GM21529 (cell line): ENCODE measurements around the gene MYO15A.

Experiments
- ATAC-seq: cut with Tn5 transposase; IDR thresholded peaks from one replicate; pipeline ENCODE4 v1.9.1; 2021; ENCODE audit not compliant: unreplicated experiment

Gene MYO15A

DNA sequence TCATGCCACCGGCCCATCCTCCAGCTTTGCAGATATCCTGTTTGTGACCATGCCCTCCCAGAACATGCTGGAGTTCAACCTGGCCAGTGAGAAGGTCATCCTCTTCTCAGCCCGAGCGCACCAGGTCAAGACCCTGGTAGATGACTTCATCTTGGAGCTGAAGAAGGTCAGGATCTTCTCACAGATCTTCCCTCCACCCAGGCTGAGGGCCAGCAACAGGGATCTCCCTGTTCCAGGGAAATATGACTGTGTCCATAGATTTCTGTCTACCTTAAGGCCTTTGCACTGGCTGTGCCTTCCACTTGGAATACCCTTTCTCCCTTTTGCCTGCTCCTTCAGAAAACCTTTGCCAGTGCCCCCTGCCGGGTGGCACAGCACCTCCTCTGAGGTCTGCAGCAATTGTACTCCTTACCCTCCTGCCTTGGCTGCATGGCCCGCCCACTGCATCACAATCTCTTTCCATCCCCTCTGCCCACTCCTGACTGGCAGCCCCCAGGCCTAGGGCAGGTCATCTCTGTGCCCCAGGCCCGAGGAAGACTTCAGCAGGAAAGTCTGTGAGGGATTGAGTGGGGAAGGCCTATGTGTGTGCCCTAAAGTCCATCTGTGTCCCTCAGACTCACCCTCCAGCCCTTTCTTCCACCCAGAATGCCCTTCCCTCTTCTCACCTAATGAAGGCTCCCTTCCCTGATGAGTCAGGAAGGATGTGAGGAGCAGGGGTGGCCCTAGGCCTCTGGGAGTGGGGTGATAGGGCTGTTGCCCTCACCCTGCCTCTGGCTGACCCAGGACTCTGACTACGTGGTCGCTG is 47.8 kb downstream of the MYO15A start:
- ATAC-seq, result no peak

DNA sequence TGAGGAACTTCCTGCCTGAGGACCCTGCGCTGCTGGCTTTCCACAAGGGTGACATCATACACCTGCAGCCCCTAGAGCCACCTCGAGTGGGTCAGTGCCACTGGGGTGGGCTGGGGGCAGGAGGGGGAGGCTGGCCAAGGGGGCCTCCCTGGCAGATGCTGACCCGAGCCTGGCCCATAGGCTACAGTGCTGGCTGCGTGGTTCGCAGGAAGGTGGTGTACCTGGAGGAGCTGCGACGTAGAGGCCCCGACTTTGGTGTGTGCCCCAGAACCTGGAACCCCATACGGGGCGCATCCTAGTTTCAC is 48.4 kb downstream of the MYO15A start:
- no peak for ATAC-seq

DNA sequence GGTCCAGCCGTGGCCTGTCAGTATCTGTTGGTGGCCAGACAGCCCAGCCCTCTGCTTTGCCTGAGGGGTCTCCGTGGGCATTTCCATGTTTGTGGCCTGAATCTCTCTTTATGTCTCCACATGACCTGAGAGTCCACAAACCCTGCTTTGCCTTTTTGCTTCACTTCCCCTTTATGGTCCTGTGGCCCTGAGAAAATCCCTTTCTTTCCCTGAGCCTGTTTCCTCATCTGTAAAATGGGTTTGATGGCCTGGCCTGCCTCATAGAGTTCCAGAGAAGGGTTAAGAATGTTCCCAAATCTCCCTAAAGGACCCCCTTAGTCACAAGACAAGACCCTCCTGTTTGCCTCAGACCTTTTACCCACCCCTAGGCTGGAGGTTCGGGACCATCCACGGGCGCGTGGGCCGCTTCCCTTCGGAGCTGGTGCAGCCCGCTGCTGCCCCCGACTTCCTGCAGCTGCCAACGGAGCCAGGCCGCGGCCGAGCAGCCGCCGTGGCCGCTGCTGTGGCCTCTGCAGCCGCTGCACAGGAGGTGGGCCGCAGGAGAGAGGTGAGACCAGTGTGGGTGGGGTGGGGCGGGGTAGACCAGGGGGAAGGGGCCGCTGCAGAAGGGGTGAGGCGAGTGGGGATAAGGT is 48.9 kb downstream of the MYO15A start:
- ATAC-seq, result no peak

DNA sequence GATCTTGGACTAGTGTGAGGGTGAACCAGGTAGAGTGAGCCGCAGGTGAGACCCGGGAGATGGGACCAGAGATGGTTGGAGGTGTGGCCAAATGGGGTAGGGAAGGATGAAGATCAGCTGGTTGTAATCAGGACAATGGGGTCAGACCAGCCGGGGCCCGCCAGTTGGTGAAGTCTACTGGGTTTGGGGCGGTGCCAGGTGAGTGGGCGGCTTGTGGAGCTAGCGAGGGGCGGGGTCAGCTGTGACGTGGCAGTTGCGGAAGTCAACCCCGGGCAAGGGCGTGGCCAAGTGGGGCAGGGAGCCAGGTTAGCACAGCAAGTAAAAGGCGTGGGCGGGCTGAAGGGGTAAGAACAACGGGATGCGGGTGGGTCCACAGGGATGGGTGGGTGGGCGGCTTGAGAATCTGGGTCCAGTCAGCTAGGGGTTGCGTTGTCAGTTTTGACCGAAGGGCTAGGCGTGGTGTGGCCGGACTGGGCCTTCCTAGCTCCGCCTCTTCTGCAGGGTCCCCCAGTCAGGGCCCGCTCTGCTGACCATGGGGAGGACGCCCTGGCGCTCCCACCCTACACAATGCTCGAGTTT is 49.6 kb downstream of the MYO15A start:
- ATAC-seq, result peak; percentile 50

DNA sequence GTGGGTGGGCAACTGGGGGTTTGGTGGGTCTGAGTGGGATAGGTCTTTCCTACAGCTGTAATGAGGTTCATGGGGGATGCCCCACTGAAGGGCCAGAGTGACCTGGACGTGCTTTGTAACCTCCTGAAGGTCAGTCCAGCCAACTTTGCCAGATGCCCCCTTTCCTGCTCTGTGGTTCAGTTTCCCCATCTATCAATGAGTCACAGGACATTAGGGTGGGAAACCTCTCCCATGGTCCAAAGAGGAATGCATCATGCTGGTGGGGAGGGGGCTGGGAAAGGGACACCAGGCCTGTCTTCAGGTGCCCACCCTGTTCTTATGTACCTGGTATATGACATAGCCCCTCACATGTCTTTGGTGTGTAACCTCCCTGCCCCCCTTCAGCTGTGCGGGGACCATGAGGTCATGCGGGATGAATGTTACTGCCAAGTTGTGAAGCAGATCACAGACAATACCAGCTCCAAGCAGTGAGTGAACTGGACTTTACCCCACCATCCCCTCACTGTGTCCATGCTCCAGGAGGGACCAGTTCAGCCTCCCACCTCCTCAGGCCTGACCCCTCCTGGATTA is 51.1 kb downstream of the MYO15A start:
- no peak for ATAC-seq

DNA sequence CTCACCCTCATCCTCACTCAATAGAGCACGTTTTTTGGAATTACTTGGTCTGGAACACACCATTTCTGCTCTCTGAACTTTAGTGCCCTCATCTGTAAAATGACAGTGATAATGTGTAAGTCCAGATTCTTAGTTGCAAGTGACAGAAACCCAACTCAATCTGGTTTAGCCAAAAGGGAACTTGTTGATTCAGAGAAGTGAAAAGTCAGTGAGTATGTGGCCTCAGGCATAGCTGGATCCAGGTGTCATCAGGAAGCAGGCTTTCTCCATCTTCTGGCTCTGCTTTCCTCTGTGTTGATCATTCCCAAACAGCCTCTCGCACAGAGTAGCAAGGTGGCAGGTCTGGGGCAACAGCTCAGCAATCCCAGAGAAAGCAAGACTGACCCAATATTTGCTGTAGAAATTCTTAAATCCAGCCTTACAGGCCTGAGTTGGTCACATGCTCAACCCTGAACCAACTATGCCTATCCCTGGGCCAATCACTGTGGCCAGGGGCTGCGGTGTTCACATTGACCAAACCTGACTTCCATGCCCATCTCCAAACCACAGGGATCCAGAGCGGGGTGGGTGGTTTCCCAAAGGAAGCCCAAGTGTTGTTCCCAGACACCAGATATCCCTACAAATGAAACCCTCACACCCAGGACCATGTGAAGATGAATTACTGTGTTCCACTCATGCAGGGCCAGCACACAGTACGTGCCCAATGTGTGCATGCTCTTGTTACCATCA is 51.7 kb downstream of the MYO15A start:
- no peak for ATAC-seq

DNA sequence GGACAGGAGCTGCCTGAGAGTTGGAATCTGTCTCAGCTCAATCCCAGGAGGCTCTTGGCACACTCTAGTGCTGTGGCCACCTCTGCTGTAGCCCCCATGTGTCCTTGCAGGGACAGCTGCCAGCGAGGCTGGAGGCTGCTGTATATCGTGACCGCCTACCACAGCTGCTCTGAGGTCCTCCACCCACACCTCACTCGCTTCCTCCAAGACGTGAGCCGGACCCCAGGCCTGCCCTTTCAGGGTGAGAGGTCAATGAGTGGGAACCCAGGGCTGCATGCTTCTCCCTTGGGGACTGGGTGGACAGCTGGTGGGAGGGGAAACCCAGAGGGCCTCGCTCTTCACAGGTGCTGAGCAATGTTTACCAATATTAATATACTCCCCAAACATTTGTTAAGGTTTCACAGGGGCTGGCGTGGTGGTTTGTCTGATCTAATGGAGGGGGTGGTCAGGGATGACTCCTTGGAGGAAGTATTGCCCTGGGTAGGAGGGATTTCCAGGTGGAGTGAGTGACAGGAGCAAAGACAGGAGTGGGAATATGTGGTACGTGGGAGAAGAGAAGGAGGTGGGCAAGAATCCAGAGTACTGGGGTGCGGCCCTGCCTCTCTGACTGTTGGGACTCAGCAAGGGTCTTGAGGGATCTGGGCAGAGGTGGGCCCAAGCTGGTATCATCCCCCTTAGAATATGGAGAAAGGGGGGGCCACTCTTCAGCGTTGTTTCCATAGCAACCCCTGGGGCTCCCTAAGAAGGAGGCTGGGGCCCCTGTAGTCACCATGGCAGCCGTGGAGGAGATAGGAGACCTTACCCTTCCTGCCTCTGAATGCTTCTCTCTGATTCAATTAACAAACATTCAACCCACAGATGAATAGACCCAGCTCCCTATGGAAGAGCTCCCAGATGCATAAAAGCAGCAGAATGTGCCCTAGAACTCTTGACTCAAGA is 52.9 kb downstream of the MYO15A start:
- peak; percentile 51 for ATAC-seq

DNA sequence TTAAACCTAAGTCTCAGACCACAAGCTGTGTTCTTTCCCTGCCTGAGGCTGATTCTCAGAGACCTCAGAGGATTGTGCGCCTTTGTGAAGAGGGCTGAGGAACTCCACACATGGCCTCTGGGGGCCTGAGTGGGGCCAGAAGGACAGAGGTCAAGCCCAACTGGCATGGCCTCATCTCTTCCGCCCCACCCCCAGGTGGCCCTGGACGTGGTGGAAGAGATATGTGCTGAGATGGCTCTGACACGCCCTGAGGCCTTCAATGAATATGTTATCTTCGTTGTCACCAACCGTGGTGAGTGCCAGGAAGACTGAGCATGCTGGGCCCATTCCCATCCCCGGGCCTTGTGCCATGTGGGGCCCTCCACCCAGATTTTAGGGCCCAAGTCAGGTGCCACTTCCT is 55.0 kb downstream of the MYO15A start:
- no peak for ATAC-seq

DNA sequence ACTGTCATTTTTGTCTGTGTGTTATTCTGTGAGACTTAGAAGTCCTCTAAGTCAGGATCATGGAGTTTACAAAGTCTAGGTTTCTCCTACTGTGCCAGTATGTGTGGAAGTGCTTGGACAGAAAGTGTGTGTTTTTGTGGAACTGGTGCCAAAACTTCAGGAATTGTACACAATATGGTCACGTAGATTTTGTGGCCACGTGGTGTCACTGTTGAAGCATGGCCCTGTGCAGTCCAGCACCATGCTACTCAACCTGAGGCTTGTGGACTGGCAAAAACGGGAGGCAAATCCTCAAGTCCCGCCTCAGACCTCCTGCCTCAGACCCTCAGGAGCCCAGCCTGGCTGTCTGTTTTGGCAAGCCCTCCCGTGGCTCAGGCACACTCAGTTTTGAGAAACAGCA is 58.3 kb downstream of the MYO15A start:
- ATAC-seq, result no peak

- ATAC-seq, result no peak
These were observed 58.9 kb downstream of the MYO15A start for GRCh38 chr17:18167421-18167820.

DNA sequence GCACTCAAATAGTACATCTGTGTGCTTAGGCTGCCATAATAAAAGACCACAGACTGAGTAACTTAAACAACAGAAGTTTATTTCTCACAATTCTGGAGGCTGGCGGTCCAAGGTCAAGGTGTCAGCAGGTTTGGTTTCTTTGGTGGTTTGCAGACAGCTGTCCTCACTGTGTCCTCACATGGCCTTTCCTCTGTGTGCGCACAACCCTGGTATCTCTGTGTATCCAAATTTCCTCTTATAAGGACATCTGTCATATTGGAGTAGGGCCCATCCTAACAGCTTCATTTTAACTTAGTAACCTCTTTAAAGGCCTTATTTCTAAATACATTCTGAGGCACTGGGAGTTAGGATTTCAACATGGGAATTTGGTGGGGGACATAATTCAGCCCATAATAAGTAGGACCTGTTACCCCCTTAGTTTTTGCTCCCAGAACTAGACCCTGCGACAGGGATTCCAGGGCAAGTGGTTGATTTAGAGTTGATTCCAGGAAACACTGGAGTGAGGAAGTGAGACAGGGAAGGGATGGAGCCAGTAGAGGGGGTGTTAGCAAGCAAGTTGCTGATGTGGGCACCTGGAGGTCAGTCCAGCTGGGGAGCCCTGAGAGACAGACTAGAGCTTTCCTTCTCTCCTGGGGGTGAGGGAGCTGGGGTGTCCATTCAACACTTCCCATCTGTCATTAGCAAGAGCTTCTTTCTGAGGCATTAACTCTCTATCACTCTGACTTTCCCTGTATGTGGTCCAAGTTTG is 64.1 kb downstream of the MYO15A start:
- no peak for ATAC-seq

DNA sequence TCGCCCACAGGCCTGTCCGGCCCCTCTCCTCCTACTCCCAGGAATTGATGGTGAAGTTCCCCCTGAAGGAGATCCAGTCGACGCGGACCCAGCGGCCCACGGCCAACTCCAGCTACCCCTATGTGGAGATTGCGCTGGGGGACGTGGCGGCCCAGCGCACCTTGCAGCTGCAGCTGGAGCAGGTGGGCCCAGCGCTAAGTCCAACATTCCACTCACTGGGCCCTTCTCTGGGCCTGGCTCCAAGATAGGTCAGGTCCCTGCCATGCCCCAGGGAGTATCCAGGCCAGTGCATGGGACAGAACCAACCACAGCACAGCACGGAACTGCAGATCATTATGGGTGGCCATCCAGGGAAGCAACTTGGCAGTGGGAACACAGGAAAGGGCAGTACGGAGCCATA is 65.2 kb downstream of the MYO15A start:
- ATAC-seq, result no peak

DNA sequence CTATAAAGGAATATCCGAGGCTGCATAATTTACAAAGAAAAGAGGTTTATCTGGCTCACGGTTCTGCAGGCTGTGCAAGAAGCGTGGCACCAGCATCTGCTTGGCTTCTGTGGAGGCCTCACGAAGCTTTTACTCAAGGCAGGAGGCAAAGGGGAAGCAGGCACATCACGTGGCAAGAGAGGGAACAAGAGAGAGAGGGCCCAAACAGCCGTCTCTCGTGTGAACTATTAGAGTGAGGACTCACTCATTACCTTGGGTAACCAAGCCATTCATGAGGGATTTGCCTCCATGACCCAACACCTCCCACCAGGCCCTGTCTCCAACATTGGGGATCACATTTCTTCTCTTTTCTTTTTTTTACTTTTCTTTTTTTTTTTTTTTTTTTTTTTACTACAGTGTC is 67.6 kb downstream of the MYO15A start:
- ATAC-seq, result no peak

DNA sequence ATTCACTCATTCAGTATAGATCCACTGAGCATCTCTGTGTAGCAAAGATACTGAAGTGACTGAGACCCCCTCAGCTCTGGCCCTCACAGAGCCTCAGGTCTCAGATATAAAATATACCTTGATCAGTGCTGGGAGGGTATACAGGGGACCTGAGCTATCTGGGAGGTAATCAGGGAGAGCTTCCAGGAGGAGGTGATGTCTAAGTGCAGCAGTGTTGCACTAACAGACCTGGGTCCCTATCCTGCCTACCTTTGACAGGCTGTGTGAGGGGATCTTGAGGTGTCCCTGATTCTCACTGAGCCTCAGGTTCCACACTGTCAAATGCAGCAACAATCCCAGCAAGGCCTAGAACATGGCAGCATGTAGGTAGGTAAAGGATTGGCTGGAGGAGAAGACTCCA is 68.6 kb downstream of the MYO15A start:
- no peak for ATAC-seq

- ATAC-seq, result no peak
These were observed 69.2 kb downstream of the MYO15A start for GRCh38 chr17:18177722-18178121.

GRCh38 chr17:18179196-18179595 is 70.6 kb downstream of the MYO15A start:
- no peak for ATAC-seq

- ATAC-seq, result no peak
These were observed 71.2 kb downstream of the MYO15A start for GRCh38 chr17:18179804-18180203.

- no peak for ATAC-seq
These were observed 72.8 kb downstream of the MYO15A start for GRCh38 chr17:18181358-18181757.

DNA sequence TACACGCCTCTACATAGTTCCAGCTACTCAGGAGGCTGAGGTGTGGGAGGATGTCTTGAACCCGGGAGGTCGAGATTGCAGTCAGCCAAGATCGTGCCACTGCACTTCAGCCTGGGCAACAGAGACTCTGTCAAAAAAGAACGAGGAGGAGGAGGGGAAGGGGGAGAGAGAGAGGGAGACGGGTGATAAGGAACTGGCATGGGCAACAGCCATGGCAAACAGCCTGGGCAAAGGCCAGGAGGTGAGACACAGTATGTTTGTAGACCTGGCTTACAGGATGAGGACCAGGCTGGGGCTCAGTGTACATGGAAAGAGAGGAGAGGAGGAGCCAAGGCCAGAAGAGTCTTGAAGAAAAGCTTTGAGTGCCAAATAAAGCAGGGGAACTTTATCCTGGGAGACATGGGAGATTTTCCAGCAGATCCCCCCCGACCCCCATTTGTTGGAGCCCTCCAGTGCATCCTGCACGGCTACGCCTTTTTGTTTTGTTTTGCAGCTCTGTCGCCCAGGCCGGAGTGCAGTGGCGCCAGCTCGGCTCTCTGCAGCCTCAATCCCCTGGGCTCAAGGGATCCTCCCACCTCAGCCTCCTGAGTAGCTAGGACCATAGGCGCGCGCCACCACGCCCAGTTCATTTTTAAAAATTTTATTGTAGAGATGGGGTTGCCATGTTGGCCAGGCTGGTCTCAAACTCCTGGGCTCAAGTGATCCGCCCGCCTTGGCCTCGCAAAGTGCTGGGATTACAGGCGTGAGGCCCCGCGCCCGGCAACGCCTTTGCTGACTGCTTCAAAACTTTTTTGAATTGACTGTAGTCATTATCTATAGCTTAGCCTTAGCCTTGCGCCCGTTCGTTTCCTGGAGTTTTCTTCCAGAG is 73.8 kb downstream of the MYO15A start:
- ATAC-seq, result no peak
